ENCODE results near the gene ZNF827. TPM values are rescaled to one million over a fixed set of nuclear protein-coding genes. Genes with fewer than 3 reads are reported as not detected.
A peak's percentile ranks its signal among the peaks of the same experiment; 100 is the strongest.

Gene ZNF827
- total RNA-seq, 1 experiment from 2014 or later = 19.1 TPM

DNA sequence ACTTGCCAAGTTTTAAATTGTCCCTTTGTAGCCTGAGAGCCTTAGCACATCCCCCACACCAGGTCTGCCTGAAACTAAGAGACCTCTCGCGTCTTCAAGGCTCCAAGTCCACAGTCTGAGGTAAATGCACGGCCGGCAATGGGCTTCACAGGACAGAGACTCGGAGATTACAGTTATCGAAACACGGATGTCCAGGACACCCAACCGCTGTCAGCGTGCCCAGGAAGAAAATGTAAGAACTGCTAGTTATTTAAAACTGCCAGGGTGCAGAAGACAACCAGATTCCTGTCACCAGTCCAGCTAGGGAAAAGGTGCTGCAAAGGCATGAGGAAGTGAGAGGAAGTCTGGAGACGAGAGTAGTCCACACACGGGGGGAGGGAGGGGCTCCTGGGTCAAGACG lies 28.9 kb downstream of the ZNF827 start:
- H4K20me1 ChIP-seq (ENCODE audit: insufficient read depth) = no peaks in the 10 kb centered on the region
- H2AFZ ChIP-seq (ENCODE audit: low read depth, low read length, poor library complexity, severe bottlenecking) = no peak overlapping the region
- no peak overlapping the region for H3K9ac ChIP-seq (ENCODE audit: low read length)
- intact Hi-C loops (cut with micrococcal nuclease) = no loop called here
- peaks cover 55% of the 10 kb centered on the region for H3K79me2 ChIP-seq (ENCODE audit: insufficient read depth, low read length)
- H3K4me1 ChIP-seq (ENCODE audit: control insufficient read depth in 1 of 2, insufficient read depth in 2 of 2, low read length in 2 of 2) = peaks cover 0 to 8% of the 10 kb centered on the region in 2 experiments; a peak in 1 of 4 replicates
- ChIA-PET POLR2A (no interaction called here), RAD21 (ENCODE audit: low non-redundant PET in 1 of 2, low total read pairs in 2 of 2, uncharacterized antibody in 2 of 2, unreplicated experiment in 2 of 2) (no interaction called here), CTCF (no interaction called here)
- no peak overlapping the region for H3K4me2 ChIP-seq (ENCODE audit: low read length)
- H3K27me3 ChIP-seq (ENCODE audit: insufficient read depth, low read length) = no peaks in the 10 kb centered on the region
- ATAC-seq (no peak; the same call in 1 of the 2 replicates), DNase-seq (ENCODE audit: low read depth, low spot score) (no peak)
- H3K9me3 ChIP-seq (ENCODE audit: control insufficient read depth in 1 of 2, insufficient read depth in 1 of 2, low read depth in 1 of 2, low read length in 2 of 2) = no peaks in the 10 kb centered on the region
- no TSS peak for BruUV-seq (replicated peaks)
- no peaks in the 10 kb centered on the region for H3K36me3 ChIP-seq (ENCODE audit: control insufficient read depth in 1 of 2, insufficient read depth in 2 of 2, low read length in 2 of 2)
- H3K9me2 ChIP-seq (ENCODE audit: insufficient read depth) = no peaks in the 10 kb centered on the region
- no peak overlapping the region for H3K4me3 ChIP-seq (replicated peaks in 1 of 2; ENCODE audit: low read depth in 1 of 2, low read length in 2 of 2)
- no peak overlapping the region for H3K27ac ChIP-seq (ENCODE audit: low read depth, low read length)
- no peak for TF ChIP-seq ELF1 (IDR thresholded peaks at IDR 0.05; ENCODE audit: borderline replicate concordance, low read depth)

DNA sequence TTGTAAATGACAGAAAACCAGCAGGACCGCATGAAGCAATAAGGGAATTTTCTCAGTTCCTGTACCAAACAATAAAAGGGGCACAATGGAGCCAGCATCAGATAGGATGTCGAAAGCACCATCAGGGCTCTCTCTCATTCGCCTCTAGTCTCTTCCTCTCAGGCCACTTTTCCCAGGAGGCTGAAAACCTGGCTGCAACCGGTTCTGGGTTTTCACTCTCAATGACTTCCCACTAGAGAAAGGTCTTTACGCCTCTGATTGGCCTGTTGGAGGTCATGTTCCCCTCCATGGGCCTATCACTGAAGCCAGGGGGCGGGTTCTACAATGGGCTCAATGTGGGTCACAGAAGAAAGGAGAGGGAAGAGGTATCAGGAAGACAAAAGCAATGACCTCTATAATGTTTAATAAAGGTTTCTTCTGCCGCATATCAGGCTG lies 29.3 kb downstream of the ZNF827 start:
- TF ChIP-seq, protein P1, sequence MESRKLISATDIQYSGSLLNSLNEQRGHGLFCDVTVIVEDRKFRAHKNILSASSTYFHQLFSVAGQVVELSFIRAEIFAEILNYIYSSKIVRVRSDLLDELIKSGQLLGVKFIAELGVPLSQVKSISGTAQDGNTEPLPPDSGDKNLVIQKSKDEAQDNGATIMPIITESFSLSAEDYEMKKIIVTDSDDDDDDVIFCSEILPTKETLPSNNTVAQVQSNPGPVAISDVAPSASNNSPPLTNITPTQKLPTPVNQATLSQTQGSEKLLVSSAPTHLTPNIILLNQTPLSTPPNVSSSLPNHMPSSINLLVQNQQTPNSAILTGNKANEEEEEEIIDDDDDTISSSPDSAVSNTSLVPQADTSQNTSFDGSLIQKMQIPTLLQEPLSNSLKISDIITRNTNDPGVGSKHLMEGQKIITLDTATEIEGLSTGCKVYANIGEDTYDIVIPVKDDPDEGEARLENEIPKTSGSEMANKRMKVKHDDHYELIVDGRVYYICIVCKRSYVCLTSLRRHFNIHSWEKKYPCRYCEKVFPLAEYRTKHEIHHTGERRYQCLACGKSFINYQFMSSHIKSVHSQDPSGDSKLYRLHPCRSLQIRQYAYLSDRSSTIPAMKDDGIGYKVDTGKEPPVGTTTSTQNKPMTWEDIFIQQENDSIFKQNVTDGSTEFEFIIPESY (IDR thresholded peaks at IDR 0.05; ENCODE audit: extremely low read depth, insufficient replicate concordance, low read length) = no peak
- TF ChIP-seq CBX3 (IDR thresholded peaks at IDR 0.05; ENCODE audit: low read depth) = no peak
- TF ChIP-seq SP1 (IDR thresholded peaks at IDR 0.05; ENCODE audit: low read depth) = no peak
- TF ChIP-seq, protein P2, sequence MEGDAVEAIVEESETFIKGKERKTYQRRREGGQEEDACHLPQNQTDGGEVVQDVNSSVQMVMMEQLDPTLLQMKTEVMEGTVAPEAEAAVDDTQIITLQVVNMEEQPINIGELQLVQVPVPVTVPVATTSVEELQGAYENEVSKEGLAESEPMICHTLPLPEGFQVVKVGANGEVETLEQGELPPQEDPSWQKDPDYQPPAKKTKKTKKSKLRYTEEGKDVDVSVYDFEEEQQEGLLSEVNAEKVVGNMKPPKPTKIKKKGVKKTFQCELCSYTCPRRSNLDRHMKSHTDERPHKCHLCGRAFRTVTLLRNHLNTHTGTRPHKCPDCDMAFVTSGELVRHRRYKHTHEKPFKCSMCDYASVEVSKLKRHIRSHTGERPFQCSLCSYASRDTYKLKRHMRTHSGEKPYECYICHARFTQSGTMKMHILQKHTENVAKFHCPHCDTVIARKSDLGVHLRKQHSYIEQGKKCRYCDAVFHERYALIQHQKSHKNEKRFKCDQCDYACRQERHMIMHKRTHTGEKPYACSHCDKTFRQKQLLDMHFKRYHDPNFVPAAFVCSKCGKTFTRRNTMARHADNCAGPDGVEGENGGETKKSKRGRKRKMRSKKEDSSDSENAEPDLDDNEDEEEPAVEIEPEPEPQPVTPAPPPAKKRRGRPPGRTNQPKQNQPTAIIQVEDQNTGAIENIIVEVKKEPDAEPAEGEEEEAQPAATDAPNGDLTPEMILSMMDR (IDR thresholded peaks at IDR 0.05 in 2 of 3, conservative IDR thresholded peaks at IDR 0.05 in 1 of 3; ENCODE audit: borderline replicate concordance in 1 of 3, insufficient read depth in 1 of 3, low read depth in 2 of 3, low read length in 2 of 3) = no peak
- no peak for TF ChIP-seq EZH2 (IDR thresholded peaks at IDR 0.05)
- TF ChIP-seq, protein P3, sequence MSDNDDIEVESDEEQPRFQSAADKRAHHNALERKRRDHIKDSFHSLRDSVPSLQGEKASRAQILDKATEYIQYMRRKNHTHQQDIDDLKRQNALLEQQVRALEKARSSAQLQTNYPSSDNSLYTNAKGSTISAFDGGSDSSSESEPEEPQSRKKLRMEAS (IDR thresholded peaks at IDR 0.05) = no peak
- no peak for TF ChIP-seq YY1 (IDR thresholded peaks at IDR 0.05; ENCODE audit: extremely low read depth, insufficient replicate concordance, low read depth, low read length)
- no peak for TF ChIP-seq ELF1 (IDR thresholded peaks at IDR 0.05; ENCODE audit: borderline replicate concordance, low read depth)
- TF ChIP-seq ZFX (IDR thresholded peaks at IDR 0.05) = no peak
- TF ChIP-seq TCF7L2 (IDR thresholded peaks at IDR 0.05; ENCODE audit: borderline replicate concordance, extremely low read depth, insufficient read depth, insufficient read length) = no peak
- TF ChIP-seq, protein P4, sequence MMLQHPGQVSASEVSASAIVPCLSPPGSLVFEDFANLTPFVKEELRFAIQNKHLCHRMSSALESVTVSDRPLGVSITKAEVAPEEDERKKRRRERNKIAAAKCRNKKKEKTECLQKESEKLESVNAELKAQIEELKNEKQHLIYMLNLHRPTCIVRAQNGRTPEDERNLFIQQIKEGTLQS (IDR thresholded peaks at IDR 0.05) = no peak
- no peak for TF ChIP-seq POLR2A (IDR thresholded peaks at IDR 0.05; ENCODE audit: borderline replicate concordance, extremely low read depth, insufficient read depth, insufficient read length)
- no peak for TF ChIP-seq JUND (IDR thresholded peaks at IDR 0.05)
- H2AFZ ChIP-seq (ENCODE audit: low read depth, low read length, poor library complexity, severe bottlenecking) = no peak overlapping the region
- no peaks in the 10 kb centered on the region for H3K27me3 ChIP-seq (ENCODE audit: insufficient read depth, low read length)
- RAD21 ChIA-PET (ENCODE audit: low non-redundant PET in 1 of 2, low total read pairs in 2 of 2, uncharacterized antibody in 2 of 2, unreplicated experiment in 2 of 2) = no interaction called here
- H3K9me2 ChIP-seq (ENCODE audit: insufficient read depth) = no peaks in the 10 kb centered on the region
- H3K4me1 ChIP-seq (ENCODE audit: control insufficient read depth in 1 of 2, insufficient read depth in 2 of 2, low read length in 2 of 2) = peaks cover 0 to 10% of the 10 kb centered on the region in 2 experiments; a peak in 1 of 4 replicates
- no peak overlapping the region for H3K27ac ChIP-seq (ENCODE audit: low read depth, low read length)
- H4K20me1 ChIP-seq (ENCODE audit: insufficient read depth) = no peaks in the 10 kb centered on the region
- no peaks in the 10 kb centered on the region for H3K36me3 ChIP-seq (ENCODE audit: control insufficient read depth in 1 of 2, insufficient read depth in 2 of 2, low read length in 2 of 2)
- CTCF ChIA-PET = no interaction called here
- H3K4me3 ChIP-seq (replicated peaks in 1 of 2; ENCODE audit: low read depth in 1 of 2, low read length in 2 of 2) = no peak overlapping the region
- H3K9ac ChIP-seq (ENCODE audit: low read length) = no peak overlapping the region
- peaks cover 54% of the 10 kb centered on the region for H3K79me2 ChIP-seq (ENCODE audit: insufficient read depth, low read length)
- DNase-seq (ENCODE audit: low read depth, low spot score) (no peak), ATAC-seq (peak; percentile 80)
- intact Hi-C loops (cut with micrococcal nuclease) = no loop called here
- no peak overlapping the region for H3K4me2 ChIP-seq (ENCODE audit: low read length)
- POLR2A ChIA-PET = no interaction called here
- H3K9me3 ChIP-seq (ENCODE audit: control insufficient read depth in 1 of 2, insufficient read depth in 1 of 2, low read depth in 1 of 2, low read length in 2 of 2) = no peaks in the 10 kb centered on the region
- no TSS peak for BruUV-seq (replicated peaks)

All from HCT116 (cell line).